Thyroid gland (tissue), 4 donors: Measurements from ENCODE around the gene SCYL1.

ENCODE experiments used
- CTCF ChIP-seq, 6 experiments: fragments of 200-600 bp in 3 of 6; fragments of 450-650 bp in 3 of 6; sonication (generic) in 3 of 6; IDR thresholded peaks; one replicate each; pipeline ENCODE4 v1.5.1; 2016 to 2019; ENCODE audit warnings: antibody characterized with exemption in 6 of 6, mild to moderate bottlenecking in 2 of 6, inconsistent platforms in 1 of 6, moderate library complexity in 1 of 6
- POLR2A ChIP-seq, 2 donors: fragments of 450-650 bp; IDR thresholded peaks; one replicate each; pipeline ENCODE4 v1.6.1; 2017; ENCODE audit warnings: antibody characterized with exemption in 2 of 2, mild to moderate bottlenecking in 2 of 2, moderate library complexity in 1 of 2

GRCh38 chr11:65478388-65479183 lies 46.3 kb upstream of the SCYL1 start:
- no peak for TF ChIP-seq CTCF (IDR thresholded peaks at IDR 0.05)
- no peak for TF ChIP-seq POLR2A (IDR thresholded peaks at IDR 0.05)
